COLO668 (cell line): ENCODE measurements around the gene SMOC2.
A peak's percentile ranks its signal among the peaks of the same experiment; 100 is the strongest.

Experiments used
- DNase-seq: peaks from one replicate; lab custom pipeline; 2025; ENCODE audit not compliant: unreplicated experiment; lab: John Stamatoyannopoulos, UW

Gene SMOC2

DNA sequence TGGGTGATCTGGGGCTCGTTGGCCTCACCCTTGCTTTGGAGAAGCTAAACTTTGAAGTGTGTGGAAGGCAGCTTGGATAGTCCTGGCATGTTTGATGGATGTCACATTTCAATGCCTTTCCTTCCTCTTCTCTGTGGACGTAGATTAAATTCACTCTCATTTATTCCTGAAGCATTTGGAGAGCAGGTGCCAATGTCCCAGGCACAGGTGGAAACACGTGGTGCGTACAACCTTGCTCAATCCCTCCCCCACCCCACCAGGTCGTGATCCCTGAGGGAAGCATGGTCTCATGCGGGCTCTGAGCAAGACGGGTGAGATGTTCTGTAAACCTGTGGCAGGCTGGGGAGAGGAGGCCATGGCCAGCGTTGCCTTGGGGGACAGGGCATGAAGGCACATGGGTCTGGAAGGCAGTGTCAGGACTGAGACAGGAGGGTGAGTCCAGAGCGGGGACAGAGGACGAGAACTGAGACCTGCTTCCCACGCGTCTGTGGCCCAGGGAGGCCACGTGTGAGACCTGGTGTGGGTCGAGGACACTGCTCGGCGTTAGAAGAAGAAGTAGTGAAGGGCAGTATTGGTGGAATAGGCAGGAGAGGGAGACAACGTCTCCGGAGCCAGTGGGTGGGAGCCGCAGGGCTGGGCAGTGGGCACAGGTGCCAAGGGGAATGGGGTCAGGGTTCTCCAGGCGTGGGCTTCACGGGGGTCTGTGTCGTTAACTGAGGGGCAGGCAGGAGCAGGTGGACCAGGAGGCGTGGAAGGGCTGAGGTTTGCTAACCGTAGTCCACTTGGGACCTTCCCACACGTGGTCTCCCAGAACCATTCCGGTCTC is 34.4 kb downstream of the SMOC2 start:
- no peak for DNase-seq

DNA sequence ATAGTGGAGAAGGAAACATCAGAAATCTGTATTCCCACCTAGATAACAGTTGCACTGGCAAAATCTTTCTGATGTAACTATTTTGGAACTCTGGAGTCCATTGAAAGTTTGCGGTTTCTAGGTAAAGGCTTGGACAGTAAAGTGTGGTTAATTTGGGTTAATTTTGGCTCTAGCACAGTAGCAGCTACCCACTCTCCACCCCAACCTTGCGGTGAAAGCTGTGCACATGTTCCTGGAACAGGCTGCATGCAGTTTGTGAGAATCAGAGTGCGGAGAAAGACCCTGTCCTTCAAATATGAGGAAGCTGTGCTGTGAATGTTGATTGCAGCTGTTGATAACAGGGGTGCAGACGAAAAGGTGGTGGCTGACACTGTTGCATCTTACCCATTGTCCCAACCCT is 38.4 kb downstream of the SMOC2 start:
- DNase-seq, result no peak

GRCh38 chr6:168480481-168480880 is 39.5 kb downstream of the SMOC2 start:
- DNase-seq, result no peak

- no peak for DNase-seq
These were observed 44.8 kb downstream of the SMOC2 start for GRCh38 chr6:168485818-168486217.

DNA sequence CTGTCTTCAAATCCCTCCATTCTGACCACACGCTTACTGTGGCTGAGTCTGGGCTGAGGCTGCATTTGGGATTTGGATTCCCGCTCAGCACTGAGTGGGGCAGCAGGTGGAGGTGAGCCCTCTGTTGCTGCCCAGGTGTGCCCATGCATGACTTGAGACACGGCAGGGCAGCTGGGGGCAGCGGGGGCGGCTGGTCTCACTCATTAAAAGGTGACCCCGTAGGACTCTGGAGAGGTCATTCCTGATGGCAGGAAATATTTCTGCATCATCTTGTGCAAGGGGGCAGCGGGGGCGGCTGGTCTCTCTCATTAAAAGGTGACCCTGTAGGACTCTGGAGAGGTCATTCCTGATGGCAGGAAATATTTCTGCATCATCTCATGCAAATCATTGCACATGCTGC is 49.8 kb downstream of the SMOC2 start:
- DNase-seq, result no peak

GRCh38 chr6:168493976-168494375 is 53.0 kb downstream of the SMOC2 start:
- no peak for DNase-seq

DNA sequence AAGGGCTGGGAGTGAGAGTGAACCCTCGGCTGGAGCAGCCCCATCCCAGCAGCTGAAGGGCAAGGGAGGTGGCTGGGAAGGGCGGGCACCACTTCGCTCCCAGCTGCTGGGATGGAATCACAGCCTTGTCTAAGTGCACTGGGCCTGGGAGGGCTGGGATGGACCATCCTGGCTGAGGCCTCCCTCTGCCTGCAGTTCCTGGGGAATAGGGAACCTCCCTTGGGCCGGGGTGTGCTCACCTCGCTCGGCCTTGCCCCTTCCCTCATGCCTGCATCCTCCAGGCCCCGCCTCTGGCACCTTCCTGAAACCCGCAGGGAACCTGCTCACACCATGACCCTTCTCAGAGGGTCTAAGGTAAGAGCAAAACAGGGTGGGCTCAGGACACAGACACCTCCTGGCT is 53.7 kb downstream of the SMOC2 start:
- DNase-seq, result no peak

GRCh38 chr6:168495133-168495532 is 54.1 kb downstream of the SMOC2 start:
- no peak for DNase-seq

GRCh38 chr6:168495636-168496035 is 54.7 kb downstream of the SMOC2 start:
- no peak for DNase-seq

DNA sequence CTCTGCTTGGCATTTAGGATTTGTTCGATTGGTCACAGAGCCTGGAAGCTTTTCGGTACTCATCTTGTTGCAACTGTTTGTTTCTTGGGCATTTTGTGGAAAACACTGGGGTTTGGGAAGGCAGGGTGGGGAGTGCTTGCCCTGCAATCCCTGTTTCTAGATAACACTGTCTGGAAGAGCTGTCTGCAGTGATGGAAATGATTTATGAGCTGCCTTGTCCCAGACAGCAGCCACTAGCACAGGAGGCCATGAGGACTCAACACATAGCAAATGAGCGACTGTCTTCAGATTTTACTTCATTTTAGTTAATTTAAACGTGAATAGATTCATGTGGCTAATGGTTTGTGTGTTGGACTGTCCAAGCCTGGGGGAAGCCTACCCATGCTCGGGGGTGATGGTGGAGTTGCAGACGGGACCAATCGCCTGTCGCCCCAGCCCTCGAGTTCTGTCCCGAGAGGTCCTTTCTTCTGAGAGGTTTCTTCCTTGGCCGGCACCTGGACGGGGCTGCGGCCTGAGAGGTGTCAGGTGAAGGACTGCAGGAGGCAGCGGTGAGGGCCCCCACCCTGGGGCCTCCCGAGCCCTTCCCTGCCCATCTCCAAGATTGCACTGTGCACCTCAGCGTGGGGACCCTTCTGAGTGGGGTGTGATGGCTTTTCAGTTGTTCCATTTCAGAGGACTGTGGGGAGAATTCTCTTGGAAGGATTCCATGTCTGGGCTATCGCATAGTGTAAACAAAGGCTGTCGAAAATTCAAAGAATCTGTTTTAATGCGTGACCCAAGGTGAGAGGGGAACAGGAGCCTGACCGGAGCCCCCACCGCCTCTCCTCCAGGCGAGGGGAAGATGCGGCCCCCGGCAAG is 55.4 kb downstream of the SMOC2 start:
- no peak for DNase-seq

- DNase-seq, result no peak
These were observed 56.0 kb downstream of the SMOC2 start for GRCh38 chr6:168496997-168497331.

DNA sequence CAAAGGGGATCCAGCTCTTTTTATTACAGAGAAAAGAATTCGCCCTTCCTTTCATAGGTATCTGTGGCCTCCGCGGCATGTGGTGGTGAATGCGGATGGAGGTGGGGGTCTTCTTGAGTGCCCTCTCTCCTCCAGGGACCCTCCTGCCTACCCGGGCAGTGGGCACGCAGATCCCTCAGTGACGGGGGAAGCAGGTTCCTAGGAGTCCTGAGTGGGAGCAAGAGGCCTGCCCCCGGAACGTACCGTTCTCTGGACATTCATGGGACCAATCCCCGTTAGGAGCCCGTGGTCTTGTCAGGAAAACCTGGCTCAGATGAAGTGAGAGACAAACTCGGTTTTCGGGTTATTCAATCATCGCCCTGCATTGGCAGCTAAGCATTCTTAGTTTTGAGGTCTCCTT is 56.4 kb downstream of the SMOC2 start:
- no peak for DNase-seq

GRCh38 chr6:168498161-168498843 is 57.3 kb downstream of the SMOC2 start:
- no peak for DNase-seq

- DNase-seq, result peak; percentile 27
These were observed 58.2 kb downstream of the SMOC2 start for GRCh38 chr6:168499045-168499650.

DNA sequence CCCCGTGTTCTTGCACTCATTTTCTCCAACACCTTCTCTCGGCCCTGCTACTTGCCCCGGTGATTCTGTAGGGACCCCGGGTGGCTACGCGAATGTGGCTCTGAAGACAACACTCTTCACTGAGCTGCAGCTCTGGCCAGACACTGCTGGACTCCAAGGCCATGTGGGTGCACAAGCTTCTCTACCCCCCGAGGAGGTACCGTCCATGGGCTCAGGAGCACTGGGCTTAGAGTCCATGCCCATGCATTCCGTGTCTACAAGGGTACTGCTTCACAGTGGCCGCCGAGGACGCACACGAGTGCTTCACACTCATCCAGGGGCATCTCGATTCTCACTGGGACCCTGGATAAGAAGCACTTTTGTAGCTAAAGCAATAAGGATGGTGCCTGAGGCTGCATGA is 59.5 kb downstream of the SMOC2 start:
- DNase-seq, result no peak

- DNase-seq, result no peak
These were observed 60.6 kb downstream of the SMOC2 start for GRCh38 chr6:168501561-168501960.

DNA sequence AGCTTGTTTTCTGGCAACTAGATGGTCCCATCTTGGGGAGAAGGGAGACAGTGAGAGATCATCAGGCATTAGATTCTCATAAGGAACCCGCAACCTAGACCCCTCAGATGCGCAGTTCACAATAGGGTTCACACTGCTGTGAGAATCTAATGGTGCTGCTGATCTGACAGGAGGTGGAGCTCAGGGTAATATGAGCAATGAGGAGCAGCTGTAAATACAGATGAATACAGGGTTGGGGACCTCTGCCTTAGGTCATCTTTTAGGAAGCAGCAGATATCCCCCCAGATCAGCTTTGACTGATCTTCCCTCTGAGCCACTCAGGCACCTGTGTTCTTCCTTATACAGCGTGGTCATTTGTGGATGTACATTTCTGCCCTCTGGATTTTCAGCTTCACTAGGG is 63.4 kb downstream of the SMOC2 start:
- DNase-seq, result no peak

- peak; percentile 65 for DNase-seq
These were observed 65.5 kb downstream of the SMOC2 start for GRCh38 chr6:168506460-168506859.

GRCh38 chr6:168507297-168507696 is 66.3 kb downstream of the SMOC2 start:
- DNase-seq, result peak; percentile 3

- no peak for DNase-seq
These were observed 66.7 kb downstream of the SMOC2 start for GRCh38 chr6:168507730-168508129.

GRCh38 chr6:168508903-168509302 is 67.9 kb downstream of the SMOC2 start:
- no peak for DNase-seq
